Gastroesophageal sphincter (tissue), 4 donors: ENCODE measurements around the gene AGRN. TPM values are rescaled to one million over a fixed set of nuclear protein-coding genes. Genes with fewer than 3 reads are reported as not detected.
"Not testable (repeated sequence)": the region's sequence is repeated elsewhere in the genome, so short reads cannot be mapped to it uniquely, and the experiment has no call there.

Source experiments
- ATAC-seq: fragments of 150-250 bp; one replicate; pipeline ENCODE4 v1.9.1; 2016; ENCODE audit warnings: mild to moderate bottlenecking, moderate library complexity
- H3K27ac ChIP-seq, 4 donors: fragments of 200-600 bp; sonication (generic) in 3 of 4; 1 replicate in 3 of 4; 2 replicates in 1 of 4; pipeline ENCODE4 v1.5.1; 2016 to 2019
- H3K27me3 ChIP-seq: fragments of 200-600 bp; sonication (generic); one replicate; pipeline ENCODE4 v1.5.1; 2019
- H3K36me3 ChIP-seq, 2 donors: fragments of 200-600 bp; sonication (generic); one replicate each; pipeline ENCODE4 v1.5.1; 2019; ENCODE audit warnings: control low read depth in 1 of 2
- H3K4me1 ChIP-seq, 3 donors: fragments of 200-600 bp; sonication (generic); 1 replicate in 2 of 3; 2 replicates in 1 of 3; pipeline ENCODE4 v1.5.1; 2016 to 2019; ENCODE audit warnings: control low read depth in 2 of 3
- H3K4me3 ChIP-seq, 2 donors: fragments of 200-600 bp; sonication (generic); one replicate each; pipeline ENCODE4 v1.5.1; 2019; ENCODE audit warnings: mild to moderate bottlenecking in 1 of 2, moderate library complexity in 1 of 2
- H3K9me3 ChIP-seq, 3 donors: fragments of 200-600 bp; sonication (generic); one replicate each; pipeline ENCODE4 v1.5.1; 2017 to 2019; ENCODE audit warnings: control low read depth in 2 of 3
- EP300 ChIP-seq: sonication (generic); formaldehyde crosslinking; IDR thresholded peaks from one replicate; pipeline ENCODE4 v1.6.1; 2017; ENCODE audit warnings: antibody characterized with exemption, mild to moderate bottlenecking
- POLR2A ChIP-seq, 2 donors: fragments of 450-650 bp; IDR thresholded peaks; one replicate each; pipeline ENCODE4 v1.6.1; 2017; ENCODE audit warnings: antibody characterized with exemption in 2 of 2, mild to moderate bottlenecking in 2 of 2, moderate library complexity in 1 of 2
- POLR2AphosphoS5 ChIP-seq: sonication (generic); formaldehyde crosslinking; IDR thresholded peaks from one replicate; pipeline ENCODE4 v1.6.1; 2017; ENCODE audit warnings: antibody characterized with exemption
- WGBS, 2 donors: methylation state at CpG; one replicate each; pipeline ENCODE4 v1.1.5; 2018; ENCODE audit warnings: low coverage in 1 of 2; 5-methylcytosine and 5-hydroxymethylcytosine counted together
- total RNA-seq, 4 donors: library from RNA; depleted of rRNA; stranded (reverse); fragments of >200 nt; gene quantifications; one replicate each; pipeline ENCODE4 v1.1.0, GENCODE V29; 2016
- TF ChIP-seq, protein P1 (sequence below), 4 experiments: fragments of 200-600 bp in 2 of 4; fragments of 450-650 bp in 2 of 4; sonication (generic) in 1 of 4; IDR thresholded peaks; one replicate each; pipeline ENCODE4 v1.5.1; 2017 to 2019; ENCODE audit warnings: antibody characterized with exemption in 4 of 4, mild to moderate bottlenecking in 2 of 4, moderate library complexity in 2 of 4

The AGRN gene
- total RNA-seq, 4 donors from 2014 or later, result 18.0 to 33.6 (median 23.5) TPM

GRCh38 chr1:1092149-1092855, 72.4 kb downstream of the AGRN start:
- no peak for ATAC-seq
- H3K27me3 ChIP-seq, result no peaks in the 10 kb centered on the region
- WGBS, 2 donors, result 100% methylated on average over 1 of the region's 28 CpGs; no CpG with 5 or more reads in 1 of the 2 donors
- no peaks in the 10 kb centered on the region for H3K4me1 ChIP-seq
- peaks cover 0 to 7% of the 10 kb centered on the region in 2 donors for H3K36me3 ChIP-seq
- no peak overlapping the region for H3K27ac ChIP-seq
- H3K4me3 ChIP-seq, result no peak overlapping the region
- TF ChIP-seq, protein P1, sequence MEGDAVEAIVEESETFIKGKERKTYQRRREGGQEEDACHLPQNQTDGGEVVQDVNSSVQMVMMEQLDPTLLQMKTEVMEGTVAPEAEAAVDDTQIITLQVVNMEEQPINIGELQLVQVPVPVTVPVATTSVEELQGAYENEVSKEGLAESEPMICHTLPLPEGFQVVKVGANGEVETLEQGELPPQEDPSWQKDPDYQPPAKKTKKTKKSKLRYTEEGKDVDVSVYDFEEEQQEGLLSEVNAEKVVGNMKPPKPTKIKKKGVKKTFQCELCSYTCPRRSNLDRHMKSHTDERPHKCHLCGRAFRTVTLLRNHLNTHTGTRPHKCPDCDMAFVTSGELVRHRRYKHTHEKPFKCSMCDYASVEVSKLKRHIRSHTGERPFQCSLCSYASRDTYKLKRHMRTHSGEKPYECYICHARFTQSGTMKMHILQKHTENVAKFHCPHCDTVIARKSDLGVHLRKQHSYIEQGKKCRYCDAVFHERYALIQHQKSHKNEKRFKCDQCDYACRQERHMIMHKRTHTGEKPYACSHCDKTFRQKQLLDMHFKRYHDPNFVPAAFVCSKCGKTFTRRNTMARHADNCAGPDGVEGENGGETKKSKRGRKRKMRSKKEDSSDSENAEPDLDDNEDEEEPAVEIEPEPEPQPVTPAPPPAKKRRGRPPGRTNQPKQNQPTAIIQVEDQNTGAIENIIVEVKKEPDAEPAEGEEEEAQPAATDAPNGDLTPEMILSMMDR (IDR thresholded peaks at IDR 0.05), result no peak
- TF ChIP-seq POLR2AphosphoS5 (no peak), POLR2A (IDR thresholded peaks at IDR 0.05) (no peak), EP300 (no peak)
- H3K9me3 ChIP-seq, result no peaks in the 10 kb centered on the region

DNA sequence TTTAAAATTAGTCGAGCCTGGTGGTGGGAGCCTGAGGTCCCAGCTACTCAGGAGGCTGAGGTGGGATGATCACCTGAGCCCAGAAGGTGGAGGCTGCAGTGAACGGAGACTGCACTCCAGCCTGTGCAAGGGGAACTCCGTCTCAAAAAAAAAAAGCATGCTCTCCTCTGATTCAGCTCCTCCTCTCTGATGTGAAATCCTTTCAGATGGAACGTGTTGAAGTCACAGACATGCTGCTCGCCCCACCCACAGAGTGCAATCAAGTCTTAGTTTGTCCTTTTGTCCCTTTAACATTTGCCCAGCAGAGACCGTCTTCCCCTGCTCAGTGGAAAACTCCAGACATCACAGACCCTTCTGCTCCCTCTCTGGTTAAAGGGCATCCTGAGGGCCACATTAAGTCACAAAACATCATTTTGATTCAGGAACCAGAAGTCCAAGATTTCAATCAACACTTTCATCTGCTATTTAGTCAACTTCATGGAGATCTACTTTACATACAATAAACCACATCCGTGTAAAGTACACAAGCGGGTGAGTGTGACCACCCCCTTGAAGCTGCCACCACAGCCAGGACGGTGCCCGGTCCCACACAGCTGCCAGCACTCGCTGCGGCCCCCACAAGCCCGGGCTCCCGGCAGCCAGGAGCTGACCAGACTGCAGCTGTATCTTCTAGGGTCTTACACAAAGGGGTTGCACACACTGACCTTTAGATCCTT, 73.1 kb downstream of the AGRN start:
- 80 to 91% methylated on average over 7 of the region's 14 CpGs for WGBS, 2 donors
- H3K27ac ChIP-seq, result no peak overlapping the region
- H3K27me3 ChIP-seq, result no peaks in the 10 kb centered on the region
- H3K4me3 ChIP-seq, result no peak overlapping the region
- H3K9me3 ChIP-seq, result no peaks in the 10 kb centered on the region
- peaks cover 0 to 7% of the 10 kb centered on the region in 2 donors for H3K36me3 ChIP-seq
- ATAC-seq, result no peak
- H3K4me1 ChIP-seq, result no peaks in the 10 kb centered on the region
- TF ChIP-seq EP300, result no peak
- TF ChIP-seq POLR2A (IDR thresholded peaks at IDR 0.05), result no peak
- no peak for TF ChIP-seq POLR2AphosphoS5
- TF ChIP-seq, protein P1 (IDR thresholded peaks at IDR 0.05), result no peak

DNA sequence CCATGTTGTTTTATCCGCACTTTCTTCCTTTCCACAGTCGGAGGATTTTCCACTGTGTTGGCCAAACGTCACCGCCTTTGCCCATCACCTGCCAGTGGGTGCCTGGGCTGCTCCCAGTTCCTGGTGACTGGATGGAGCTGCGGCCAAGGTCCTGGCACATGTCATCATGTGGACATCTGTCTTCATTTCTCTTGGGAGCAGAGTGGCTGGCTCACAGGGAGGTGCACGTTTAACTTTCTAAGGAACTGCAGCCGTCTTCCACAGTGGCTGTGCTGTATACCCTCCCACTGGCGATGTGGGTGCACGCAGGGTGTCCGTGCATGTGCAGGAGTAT, 73.7 kb downstream of the AGRN start:
- WGBS, 2 donors, result 76 to 81% methylated on average over 7 to 10 of the region's 10 CpGs
- no peak overlapping the region for H3K4me3 ChIP-seq
- H3K27me3 ChIP-seq, result no peaks in the 10 kb centered on the region
- peaks cover 0 to 7% of the 10 kb centered on the region in 2 donors for H3K36me3 ChIP-seq
- TF ChIP-seq EP300 (no peak), POLR2A (IDR thresholded peaks at IDR 0.05) (no peak), POLR2AphosphoS5 (no peak)
- TF ChIP-seq, protein P1 (IDR thresholded peaks at IDR 0.05), result no peak
- no peak overlapping the region for H3K27ac ChIP-seq
- no peak for ATAC-seq
- no peaks in the 10 kb centered on the region for H3K9me3 ChIP-seq
- H3K4me1 ChIP-seq, result no peaks in the 10 kb centered on the region

DNA sequence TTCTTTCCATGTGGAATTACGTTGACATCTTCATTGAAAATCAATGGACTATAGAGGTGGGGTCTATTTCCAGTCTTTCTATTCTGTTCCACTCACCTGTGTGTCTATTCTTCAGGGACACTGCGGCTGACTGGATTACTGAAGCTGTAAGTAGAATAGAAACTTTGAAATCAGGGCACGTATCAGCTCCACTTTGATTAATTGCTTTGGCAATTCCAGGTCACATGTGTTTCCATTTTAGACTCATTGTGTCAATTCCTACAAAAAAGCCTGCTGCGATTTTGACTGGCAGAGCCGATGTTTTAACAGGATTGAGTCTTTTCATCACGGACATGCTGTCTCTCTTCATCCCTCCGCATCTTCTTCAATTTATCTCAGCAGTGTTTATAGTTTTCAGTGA, 75.1 kb downstream of the AGRN start:
- Histone ChIP-seq H3K4me1 (no peaks in the 10 kb centered on the region), H3K36me3 (peaks cover 0 to 7% of the 10 kb centered on the region in 2 donors), H3K9me3 (no peaks in the 10 kb centered on the region), H3K4me3 (no peak overlapping the region), H3K27ac (no peak overlapping the region), H3K27me3 (no peaks in the 10 kb centered on the region)
- TF ChIP-seq POLR2A (IDR thresholded peaks at IDR 0.05) (no peak), POLR2AphosphoS5 (no peak), EP300 (no peak)
- TF ChIP-seq, protein P1 (IDR thresholded peaks at IDR 0.05), result no peak
- 87 to 98% methylated on average over 5 to 7 of the region's 7 CpGs for WGBS, 2 donors
- ATAC-seq, result no peak

DNA sequence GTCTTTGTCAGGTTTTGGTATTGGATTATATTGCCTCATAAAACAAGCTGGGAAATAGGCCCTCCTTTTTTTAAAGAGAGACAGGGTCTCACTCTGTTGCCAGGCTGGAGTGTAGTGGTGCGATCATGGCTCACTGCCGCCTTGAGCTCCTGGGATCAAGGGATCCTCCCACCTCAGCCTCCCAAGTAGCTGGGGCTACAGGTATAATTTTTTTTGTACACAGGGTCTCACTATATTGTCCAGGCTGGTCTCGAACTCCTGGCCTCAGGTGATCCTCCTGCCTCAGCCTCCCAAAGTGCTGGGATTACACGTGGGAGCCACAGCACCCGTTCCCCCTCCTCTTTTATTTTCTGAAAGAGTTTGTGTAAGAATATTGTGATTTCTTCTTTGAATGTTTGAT, 76.2 kb downstream of the AGRN start:
- whole genome bisulfite sequencing, 2 donors, result 97 to 98% methylated on average over 4 to 5 of the region's 5 CpGs

More for the DNA sequence above, 76.2 kb downstream of the AGRN start:
- not testable (repeated sequence) for H3K27ac ChIP-seq, H3K4me1 ChIP-seq, H3K4me3 ChIP-seq, H3K36me3 ChIP-seq, H3K27me3 ChIP-seq, H3K9me3 ChIP-seq, ATAC-seq
